Measurements from ENCODE around the gene POLRMT.
"Not testable (repeated sequence)": the region's sequence is repeated elsewhere in the genome, so short reads cannot be mapped to it uniquely, and the experiment has no call there.

Gene POLRMT

DNA sequence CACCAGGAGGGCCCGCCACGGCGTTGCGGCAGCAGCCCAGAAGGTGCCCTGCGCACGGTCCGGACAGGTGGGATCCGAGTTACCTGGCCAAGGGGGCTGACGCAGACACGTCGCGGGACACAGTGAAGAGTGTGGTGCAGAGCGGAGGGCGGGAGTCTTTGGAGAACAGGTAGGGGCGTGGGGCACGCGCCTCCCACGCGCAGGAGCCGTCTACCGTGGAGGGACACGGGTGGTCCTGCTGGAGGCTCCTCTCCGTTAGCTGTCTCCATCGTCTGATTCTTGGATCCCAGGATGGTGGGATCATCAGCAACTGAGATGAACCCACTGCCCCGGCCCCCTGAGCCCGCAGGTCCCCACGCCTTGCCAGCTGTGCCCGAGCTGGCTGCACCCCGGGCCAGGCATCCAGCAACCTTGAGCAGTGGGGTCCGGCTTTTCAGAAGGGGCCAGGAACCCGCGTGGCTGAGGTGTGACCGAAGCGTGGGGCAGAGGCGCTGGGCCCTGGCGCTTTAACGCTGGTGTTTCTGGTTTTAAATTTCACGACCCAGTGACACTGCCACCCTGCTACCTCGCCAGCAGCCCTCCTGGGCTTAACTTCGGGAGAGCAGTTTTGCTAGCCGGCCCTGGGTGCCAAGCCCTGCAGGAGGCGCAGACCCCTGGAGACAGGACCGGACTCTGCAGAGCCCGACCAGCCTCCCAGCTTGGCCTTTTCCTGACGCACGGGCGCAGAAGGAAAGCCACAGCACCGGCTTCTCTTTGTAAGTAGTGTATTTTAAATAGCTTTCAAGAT lies 13.6 kb upstream of the POLRMT start:
- no peak for DNase-seq

DNA sequence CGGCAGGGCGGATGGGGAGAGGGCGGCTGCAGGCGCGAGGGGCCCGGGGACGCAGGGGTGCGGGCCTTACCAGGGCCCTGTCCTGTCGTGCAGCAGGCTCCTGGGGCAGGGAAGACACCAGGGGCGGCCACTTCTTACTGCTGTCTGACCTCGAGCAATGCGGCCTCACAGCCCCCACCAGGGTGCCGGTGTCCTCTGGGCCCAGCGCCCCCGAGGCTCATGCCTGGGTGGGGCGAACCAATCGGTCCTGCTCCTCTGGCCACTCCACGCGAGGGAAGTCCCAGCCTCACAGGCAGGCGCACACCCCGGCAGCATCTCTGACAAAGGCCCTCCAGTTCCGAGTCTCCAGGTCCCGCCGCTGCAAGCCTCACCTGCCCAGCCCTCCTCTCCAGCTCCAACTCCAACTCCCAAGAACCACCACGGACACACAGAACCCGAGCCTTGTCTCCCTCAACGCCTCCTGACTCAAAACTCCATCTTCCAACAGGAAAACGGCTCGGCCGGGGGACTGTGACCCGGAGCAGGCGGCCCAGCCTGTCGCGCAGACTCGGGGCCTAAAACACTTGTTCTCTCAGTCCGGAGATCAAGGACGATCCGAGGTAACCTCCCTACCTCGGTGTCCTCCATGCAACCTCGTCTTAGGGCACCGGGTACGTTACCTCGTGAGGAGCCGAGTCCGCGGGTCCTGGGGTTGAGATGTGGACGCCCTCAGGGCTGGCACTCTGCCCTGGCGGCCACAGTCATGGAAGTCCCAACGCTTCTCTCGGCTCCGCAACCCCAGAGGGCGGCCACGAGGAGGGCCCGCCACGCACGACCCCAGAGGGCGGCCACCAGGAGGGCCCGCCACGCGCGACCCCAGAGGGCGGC lies 12.8 kb upstream of the POLRMT start:
- no peak for DNase-seq

DNA sequence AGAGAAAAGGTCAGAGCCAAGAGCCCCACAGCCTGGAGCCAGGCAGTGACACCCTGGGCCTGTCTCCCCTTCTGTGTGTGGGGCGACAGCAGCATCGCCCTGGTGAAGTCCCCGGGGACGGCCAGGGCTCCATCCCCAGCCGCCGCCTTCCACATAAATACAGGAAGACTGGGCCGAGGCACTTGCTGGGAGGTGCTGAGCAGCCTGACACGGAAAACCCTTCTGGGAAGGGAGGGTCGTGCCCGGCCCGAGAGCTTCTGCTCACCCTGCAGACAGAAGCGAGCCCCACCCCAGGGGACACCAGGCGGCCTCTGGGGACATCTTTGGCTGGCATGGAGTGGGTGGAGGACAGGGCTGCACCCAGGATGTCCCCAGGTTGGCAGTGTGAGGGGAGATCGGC lies 11.5 kb upstream of the POLRMT start:
- DNase-seq = no peak

DNA sequence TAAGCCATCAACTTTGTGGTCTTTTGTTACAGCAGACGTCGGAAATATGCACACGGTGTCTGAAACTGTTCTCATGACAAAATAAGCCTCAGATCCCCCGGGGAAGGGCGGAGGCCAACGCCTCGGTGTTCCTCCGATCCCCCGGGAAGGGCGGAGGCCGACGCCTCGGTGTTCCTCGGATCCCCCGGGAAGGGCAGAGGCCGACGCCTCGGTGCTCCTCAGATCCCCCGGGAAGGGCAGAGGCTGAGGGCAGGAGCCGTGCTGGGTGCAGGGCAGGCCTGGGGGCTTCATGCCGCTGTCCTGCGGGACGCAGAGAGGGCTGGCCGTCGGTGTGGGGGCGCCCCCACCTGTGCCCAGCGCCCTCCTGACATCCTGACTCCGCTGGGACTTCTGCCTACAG lies 11.0 kb upstream of the POLRMT start:
- DNase-seq = no peak

DNA sequence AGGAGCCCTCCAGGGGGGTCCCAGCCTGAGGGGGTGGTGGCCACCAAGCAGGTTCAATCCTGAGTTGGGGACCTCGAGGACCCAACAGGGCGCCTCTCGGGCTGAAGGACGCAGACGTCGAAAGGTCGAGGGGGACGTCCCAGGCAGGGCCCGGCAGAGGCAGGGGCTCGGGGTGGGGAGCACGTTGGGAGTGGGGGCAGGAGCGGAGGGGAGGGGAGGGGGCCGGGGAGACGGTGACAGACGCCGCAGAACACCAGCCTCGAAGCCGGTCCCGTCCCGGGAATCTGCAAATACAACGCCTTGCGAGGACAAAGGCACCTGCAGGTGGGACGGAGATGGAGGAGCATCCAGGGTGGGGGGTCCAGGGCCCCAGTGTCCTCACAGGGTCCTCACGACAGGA lies 10.4 kb upstream of the POLRMT start:
- no peak for DNase-seq

DNA sequence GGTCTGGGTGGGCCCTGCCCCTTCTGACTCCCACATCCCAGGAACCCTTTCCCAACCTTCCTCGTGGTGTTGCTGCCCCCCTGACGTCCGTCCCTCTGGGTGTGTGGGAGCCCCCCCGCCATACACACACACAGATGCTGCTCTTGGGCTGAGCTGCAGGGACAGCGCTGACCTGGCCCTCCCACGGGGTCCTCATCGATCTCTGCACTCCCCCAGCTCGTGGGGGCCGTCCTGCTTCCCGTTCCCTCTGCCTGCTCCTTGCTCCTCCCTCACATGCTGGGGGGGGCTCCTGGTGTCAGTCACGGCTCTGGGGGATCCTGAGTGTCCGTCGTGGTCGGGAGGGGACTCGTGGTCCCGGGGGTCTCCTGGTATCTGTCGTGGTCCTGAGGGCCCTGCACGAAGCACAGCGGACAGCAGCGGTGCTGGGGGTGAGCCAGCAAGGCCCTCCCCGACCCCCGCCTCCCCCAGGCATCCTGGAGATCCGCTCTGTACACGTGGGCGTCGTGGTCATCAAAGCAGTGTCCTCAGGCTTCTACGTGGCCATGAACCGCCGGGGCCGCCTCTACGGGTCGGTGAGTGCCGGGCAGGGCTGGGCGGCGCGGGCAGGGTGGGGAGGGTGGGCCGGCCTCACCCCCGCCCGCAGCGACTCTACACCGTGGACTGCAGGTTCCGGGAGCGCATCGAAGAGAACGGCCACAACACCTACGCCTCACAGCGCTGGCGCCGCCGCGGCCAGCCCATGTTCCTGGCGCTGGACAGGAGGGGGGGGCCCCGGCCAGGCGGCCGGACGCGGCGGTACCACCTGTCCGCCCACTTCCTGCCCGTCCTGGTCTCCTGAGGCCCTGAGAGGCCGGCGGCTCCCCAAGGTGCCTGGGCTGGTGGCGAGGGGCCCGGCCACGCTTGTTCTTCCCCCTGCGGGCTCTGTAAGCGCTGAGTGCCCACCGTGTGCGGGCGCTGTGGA lies 9.7 kb upstream of the POLRMT start:
- DNase-seq = no peak

DNA sequence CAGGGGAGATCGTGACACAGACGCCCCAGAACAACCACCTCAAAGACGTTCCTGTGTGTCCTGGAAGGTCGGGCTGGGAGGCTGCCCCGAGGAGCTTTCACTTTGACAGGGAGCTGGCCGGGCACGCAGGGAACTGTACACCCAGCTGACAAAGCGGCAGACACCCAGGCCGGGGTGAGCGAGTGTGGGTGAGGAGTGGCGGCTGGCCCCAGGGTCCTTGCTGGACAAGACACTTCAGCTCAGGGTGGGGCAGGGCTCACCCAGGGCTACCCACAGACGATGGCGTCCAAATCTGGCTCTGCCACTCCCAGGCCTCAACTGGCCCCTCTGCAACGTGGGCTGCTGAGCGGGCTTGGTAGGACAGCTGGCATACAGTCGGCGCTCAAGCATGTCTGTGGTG lies 8.4 kb upstream of the POLRMT start:
- DNase-seq = no peak

DNA sequence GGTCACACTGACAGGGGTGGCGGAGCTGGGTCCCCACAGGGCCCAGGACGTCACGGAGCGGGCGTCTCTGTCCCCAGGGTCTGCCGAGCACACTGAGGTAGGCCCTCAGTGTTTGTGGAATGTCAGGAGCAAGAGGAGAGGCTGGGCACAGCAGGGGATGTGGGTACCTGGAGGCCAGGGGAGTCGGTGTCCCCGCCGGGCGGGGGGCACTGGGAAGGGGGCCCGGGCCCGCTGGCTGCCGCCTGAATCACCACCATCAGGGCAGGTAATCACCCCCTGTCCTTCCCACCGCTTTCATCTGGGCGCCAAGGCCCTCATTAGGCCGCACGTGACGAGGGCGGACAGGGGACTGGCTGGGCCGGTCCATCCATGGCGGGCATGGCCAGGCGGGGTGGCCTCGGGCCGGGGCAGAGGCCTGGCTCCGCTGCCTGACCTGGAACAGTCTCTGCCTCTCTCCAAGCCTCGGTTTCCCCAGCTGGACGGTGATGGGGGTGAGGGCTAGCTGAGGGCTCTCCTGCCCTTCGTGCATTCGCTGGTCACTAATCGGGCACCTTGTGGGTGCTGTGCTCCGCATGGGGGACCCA lies 7.4 kb upstream of the POLRMT start:
- no peak for DNase-seq

DNA sequence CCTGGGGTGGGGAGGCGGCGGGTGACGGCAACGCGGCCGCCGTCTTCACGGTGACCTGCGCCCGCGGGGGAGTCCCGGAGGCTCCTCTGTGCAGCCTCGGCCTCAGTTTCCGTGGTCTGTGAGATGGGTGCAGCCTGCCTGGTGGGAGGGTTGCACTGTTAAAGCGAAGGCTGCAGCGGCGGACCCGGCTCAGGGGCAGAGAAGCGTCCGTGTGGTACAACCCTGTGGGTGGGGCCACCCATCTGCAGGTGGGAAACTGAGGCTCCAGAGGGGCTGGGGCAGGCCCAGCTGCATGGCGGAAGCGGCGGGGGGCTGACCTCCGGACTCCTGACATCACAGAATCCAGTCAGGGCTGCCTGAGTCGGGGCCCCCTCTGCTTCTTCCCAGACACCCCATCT lies 6.8 kb upstream of the POLRMT start:
- no peak for DNase-seq

DNA sequence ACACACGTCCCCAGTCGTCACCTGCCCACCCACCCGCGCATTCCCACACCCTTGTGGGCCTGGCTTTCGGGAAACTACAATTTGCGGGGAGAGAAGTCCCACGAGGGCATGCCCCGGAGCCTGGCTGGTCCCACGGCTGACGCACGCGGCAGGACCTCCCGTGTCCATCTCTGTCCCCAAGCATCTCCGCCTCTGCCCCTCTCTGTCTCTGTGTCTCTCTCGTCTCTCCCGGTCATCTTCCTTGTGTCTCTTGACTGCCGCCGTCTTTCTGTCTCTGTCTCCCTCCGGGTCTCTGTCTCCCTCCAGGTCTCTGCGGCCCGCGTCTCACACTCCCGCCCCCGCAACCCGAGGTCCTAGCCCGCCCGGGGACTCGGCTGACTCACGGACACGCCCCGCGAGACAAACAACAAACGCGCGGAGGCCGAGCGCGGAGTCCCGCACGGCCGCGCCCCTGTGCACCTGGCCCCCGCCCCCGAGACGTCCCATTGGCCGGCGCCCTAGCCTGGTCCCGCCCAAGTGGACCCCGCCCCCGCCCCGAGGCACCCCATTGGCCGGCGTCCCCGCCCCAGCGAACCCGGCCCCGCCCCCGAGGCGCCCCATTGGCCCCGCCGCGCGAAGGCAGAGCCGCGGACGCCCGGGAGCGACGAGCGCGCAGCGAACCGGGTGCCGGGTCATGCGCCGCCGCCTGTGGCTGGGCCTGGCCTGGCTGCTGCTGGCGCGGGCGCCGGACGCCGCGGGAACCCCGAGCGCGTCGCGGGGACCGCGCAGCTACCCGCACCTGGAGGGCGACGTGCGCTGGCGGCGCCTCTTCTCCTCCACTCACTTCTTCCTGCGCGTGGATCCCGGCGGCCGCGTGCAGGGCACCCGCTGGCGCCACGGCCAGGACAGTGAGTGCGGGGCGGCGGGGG lies 6.2 kb upstream of the POLRMT start, which contains the start of gene FGF22:
Gene FGF22, plus strand, starts transcription at position 627 of the 908 bp plus-strand sequence. Its CDS starts 47 bp downstream, at position 674.
- peak; percentile 85 to 99 (median 96) for DNase-seq

DNA sequence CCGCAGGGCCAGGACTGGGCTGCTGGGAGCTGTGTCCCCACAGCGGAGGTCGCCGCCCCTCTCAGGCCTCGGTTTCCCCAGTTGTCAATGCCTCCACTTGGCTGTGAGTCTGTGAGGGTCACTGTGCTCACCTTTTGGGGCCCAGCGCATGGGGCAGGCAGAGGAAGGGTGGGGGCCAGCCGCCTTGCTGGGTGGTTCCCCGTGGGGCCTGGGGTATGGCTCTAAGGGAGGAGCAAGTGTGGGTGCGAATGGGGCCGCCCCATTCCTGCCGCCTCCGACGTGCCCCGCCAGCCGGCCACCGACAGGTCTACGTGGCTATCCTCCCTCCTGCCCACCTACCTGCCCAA lies 5.5 kb upstream of the POLRMT start:
- no peak for DNase-seq

DNA sequence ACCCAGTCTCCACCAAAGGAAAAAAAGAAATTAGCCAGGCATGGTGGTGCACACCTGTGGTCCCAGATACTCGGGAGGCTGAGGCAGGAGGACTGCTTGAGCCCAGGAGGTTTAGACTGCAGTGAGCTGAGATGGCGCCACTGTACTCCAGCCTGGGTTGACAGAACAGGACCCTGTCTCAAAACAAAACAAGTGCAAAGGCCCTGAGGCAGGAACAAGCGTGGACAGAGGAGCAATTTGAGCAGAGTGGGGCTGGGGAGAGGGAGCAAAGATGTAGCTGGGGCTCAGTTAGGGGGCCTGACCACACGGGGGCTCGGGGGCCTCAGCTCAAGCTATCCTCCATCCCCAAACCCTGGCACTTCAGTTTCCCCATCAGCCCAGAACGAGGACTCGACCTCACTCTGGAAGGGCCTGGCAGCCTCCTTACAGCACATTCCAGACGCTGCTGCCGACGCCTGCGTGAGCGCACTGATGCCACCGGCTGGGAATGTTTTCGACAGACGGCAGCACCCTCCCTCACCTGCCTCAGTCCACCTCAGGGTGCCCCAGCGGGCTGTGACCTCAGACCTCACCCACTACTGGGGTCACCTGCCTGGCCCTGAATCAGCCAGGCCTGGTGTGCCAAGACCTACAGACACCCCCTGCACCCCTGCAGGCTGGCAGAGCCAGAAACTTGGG lies 1.8 kb upstream of the POLRMT start:
- DNase-seq = no peak

DNA sequence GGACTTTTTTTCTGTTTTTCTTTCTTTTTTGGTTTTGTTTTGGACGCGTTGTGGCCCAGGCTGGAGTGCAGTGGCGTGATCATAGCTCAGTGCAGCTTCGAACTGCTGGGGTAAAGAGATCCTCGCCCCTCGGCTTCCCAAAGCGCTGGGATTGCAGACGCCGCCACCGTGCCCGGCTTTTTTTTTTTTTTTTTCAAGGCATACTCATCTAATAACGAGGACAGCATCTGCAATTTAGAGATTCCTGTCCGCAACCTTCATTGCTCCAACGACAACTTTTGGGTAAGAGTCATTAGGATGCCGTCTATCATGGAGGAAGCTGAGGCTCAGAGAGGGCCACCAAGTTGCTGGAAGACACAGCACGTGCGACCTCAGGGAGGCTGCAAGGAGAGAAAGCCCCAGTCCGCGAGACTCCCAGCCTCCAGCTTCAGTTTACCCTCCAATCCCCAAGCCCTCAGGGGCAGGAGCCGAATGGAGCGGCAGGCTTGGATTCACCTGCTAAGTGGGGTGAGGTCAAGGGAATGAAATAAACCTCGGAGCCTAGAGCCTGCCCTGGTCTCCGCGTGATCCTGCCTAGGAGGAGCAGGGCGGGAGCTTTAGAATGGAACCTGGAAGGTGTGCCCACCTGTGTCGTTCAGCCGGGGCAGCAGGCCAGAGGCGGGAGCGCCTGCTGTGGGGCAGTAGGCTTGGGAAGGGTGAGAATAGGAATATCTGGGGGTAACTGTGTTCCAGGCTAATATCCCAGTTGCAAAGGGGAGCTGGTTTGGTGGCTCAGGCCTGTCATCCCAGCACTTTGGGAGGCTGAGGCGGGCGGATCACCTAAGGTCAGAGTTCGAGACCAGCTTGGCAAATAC lies 676 bp upstream of the POLRMT start:
- no peak for DNase-seq

DNA sequence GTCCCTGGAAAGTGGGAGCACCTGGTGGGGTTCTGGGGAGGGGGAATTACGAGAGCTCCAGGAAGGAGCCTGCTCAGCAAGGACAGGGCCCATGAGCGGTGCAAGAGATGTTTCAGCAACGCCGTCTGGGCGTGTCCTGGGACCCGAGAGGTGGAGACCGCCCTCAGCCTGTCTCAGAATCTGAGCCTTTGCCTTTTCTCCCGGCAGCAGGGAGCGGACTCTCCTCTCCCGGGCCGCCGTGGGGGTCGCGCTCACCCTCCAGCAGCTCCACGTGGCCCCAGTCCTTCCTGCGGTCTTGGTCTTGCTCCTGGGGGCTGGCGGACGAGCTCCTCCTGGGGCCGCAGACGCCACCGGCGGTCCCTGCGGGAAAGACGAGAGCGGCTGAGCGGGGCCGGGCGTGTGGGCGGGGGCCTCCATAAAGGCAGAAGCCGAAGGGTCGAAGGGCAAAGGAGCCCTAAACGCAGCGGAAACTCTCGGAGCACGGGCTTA lies 714 bp downstream of the POLRMT start:
- DNase-seq = no peak

DNA sequence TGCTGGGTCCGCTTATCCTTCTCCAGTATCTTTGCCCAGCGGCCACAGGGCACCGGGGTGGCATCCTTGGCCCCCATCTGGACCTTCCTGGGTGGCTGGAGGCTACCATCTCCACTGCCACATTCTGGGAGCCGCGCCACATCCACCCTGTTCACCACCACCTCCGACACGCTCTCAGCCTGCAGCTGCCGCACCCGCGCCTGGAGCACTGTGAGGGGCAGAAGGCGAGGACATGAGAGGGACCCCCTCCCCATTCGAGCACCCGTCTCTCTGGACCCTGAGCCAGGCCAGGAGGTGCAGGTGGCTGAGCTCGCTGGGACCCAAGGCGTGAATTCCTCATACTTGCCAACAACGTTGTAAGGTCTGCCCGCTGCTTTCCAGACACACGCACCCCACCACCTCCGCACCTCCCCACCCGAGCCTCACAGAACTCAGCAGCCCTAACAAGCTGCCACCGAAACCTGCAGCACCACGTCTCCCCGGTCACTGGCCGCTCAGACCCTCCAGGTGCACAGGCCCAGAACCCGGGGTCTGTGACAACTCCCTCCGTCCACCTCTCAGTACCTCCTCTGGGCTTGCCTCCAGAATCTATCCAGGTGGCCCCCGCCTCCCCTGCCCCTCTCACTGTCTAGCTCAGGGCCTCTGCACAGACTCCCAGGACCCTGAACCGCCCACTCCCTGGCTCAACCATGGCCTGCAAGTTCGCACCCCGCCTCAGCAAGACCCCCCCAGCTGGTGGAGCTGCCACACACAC lies 3.2 kb downstream of the POLRMT start:
- DNase-seq = no peak

DNA sequence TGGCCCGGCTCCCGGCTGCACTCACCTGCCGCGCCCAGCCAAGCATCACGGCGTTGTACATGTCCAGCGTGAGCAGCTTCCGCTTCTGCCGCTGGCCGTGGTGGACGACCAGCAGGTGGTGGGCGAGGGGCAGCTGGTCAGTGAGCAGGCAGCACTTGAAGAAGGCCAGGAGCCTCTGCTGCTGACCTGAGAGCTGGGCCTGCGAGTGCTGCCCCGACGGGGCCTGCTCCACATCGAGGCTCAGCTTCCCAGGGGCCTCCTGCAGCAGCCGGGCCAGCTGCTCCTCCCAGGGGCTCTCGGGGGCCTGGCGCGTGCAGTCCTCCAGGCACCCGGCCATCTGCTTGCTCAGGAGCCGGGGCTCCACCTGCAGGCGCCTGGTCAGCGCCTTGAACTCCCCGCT lies 3.8 kb downstream of the POLRMT start:
- DNase-seq = not testable (repeated sequence)

DNA sequence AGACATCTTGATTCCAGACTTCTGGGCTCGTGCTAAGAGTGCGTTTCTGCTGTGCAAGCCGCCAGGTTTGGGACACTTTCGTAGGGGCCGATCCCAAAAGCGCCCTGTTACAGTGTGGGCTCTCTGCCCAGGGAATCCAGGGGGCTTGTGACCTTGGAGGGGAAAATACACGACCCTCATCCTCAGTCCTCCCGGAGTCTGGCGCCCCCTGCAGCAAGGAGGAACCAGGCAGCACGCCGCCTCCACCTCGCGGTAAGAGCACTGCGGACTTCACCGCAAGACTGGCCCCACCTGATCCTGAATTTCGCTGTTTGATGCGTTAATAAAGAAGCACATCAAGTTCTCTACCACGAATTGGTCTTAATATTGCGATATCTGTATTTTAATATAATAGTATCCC lies 5.2 kb downstream of the POLRMT start:
- DNase-seq = no peak

DNA sequence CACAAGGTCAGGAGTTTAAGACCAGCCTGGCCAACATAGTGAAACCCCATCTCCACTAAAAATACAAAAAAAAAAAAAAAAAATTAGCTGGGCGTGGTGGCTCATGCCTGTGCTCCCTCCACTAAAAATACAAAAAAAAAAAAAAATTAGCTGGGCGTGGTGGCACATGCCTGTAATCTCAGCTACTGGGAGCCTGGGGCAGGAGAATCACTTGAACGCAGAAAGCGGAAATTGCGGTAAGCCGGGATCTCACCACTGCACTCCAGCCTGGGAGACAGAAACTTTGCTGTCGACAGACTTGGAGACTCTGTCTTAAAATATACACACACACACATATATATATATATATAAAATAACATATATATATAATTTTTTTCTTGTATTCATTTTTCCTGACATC lies 6.8 kb downstream of the POLRMT start:
- DNase-seq = not testable (repeated sequence)

DNA sequence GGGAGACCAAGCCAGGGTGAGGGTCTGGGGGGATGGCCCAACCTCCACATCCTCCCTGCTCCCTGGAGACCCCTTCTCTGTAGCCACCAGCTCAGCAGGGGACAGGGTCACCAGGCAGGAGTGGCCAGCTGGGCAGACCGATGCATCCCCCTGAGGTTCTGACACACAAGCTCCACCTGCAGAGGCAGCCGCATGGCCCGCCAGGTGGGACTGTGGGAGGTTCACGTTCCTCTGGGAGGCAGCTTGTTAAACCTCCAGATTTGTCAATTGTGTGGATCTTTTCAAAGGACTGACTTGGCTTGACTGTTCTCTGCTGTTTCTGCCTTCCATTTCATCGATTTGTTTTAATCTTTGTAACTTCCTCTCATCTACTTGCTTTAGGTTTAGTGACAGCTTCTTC lies 8.1 kb downstream of the POLRMT start:
- DNase-seq = no peak

All from activated naive CD4-positive, alpha-beta T cell (primary cell).